ENCODE data around the gene SS18L1. TPM values are rescaled to one million over a fixed set of nuclear protein-coding genes. Genes with fewer than 3 reads are reported as not detected.

The SS18L1 gene
- total RNA-seq, 1 experiment from 2014 or later: 28.1 TPM

DNA sequence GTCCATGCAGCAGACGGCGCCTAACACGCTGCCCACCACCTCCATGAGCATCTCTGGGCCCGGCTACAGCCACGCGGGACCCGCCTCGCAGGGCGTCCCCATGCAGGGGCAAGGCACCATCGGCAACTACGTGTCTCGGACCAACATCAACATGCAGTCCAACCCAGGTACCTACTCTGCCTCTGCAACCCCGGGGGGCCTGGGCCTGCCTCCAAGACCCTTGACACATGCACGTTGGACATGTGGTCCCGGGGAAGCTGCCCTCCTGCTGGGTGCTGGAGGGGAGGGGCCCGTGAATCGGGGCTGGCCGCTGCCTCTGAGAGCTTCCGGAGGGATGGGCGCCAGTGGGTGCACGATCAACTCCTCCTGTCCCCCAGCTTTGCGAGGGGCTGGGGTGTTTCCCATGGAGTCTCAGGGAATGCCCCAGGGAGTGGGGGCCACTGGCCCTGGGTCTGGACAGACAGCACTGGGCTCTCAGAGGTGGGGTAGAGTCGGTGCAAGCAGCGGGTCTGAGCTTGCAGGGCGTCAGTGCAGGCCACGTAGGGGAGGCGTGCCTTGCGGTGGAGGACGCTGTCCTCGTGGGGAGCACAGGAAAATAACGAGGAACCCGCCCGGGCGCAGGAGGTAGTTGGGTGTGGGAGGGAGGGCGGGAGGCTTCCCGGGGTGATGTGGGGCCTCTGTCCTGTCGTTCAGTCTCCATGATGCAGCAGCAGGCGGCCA, 19.4 kb downstream of the SS18L1 start:
- no peak overlapping the region for H3K4me2 ChIP-seq (ENCODE audit: low read length)
- no peak overlapping the region for H3K27ac ChIP-seq (ENCODE audit: low read depth, low read length)
- RAD21 ChIA-PET (ENCODE audit: low non-redundant PET in 1 of 2, low total read pairs in 2 of 2, uncharacterized antibody in 2 of 2, unreplicated experiment in 2 of 2): no interaction called here
- no peak overlapping the region for H3K9ac ChIP-seq (ENCODE audit: low read length)
- H3K4me1 ChIP-seq (ENCODE audit: control insufficient read depth in 1 of 2, insufficient read depth in 2 of 2, low read length in 2 of 2): peaks cover 29 to 40% of the 10 kb centered on the region in 2 experiments
- intact Hi-C loops (cut with micrococcal nuclease): no loop called here
- TF ChIP-seq YY1 (IDR thresholded peaks at IDR 0.05; ENCODE audit: extremely low read depth, insufficient replicate concordance, low read depth, low read length) (no peak), ZNF274 (IDR thresholded peaks at IDR 0.05; ENCODE audit: low read depth, low read length) (no peak), TCF7L2 (IDR thresholded peaks at IDR 0.05; ENCODE audit: borderline replicate concordance, extremely low read depth, insufficient read depth, insufficient read length) (no peak), EZH2 (IDR thresholded peaks at IDR 0.05) (no peak), SIN3A (IDR thresholded peaks at IDR 0.05; ENCODE audit: low read depth) (no peak), CEBPB (IDR thresholded peaks at IDR 0.05; ENCODE audit: low read depth) (no peak), ELF1 (IDR thresholded peaks at IDR 0.05; ENCODE audit: borderline replicate concordance, low read depth) (no peak), RAD21 (IDR thresholded peaks at IDR 0.05; ENCODE audit: low read depth) (no peak), POLR2AphosphoS5 (IDR thresholded peaks at IDR 0.05; ENCODE audit: low read depth, low read length) (no peak), JUND (IDR thresholded peaks at IDR 0.05) (no peak)
- TF ChIP-seq, protein P1, sequence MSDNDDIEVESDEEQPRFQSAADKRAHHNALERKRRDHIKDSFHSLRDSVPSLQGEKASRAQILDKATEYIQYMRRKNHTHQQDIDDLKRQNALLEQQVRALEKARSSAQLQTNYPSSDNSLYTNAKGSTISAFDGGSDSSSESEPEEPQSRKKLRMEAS (IDR thresholded peaks at IDR 0.05): no peak
- no peaks in the 10 kb centered on the region for H3K9me2 ChIP-seq (ENCODE audit: insufficient read depth)
- DNase-seq (ENCODE audit: low read depth, low spot score): no peak
- CTCF ChIA-PET: no interaction called here
- no peaks in the 10 kb centered on the region for H3K9me3 ChIP-seq (ENCODE audit: control insufficient read depth in 1 of 2, insufficient read depth in 1 of 2, low read depth in 1 of 2, low read length in 2 of 2)
- no TSS peak for BruUV-seq (replicated peaks)
- H3K79me2 ChIP-seq (ENCODE audit: insufficient read depth, low read length): peaks cover 32% of the 10 kb centered on the region
- POLR2A ChIA-PET: no interaction called here
- peaks cover 3% of the 10 kb centered on the region; the same call in 1 of the 2 replicates for H4K20me1 ChIP-seq (ENCODE audit: insufficient read depth)
- H3K27me3 ChIP-seq (ENCODE audit: insufficient read depth, low read length): no peaks in the 10 kb centered on the region
- no peak overlapping the region for H2AFZ ChIP-seq (ENCODE audit: low read depth, low read length, poor library complexity, severe bottlenecking)
- no peak overlapping the region for H3K4me3 ChIP-seq (replicated peaks in 1 of 2; ENCODE audit: low read depth in 1 of 2, low read length in 2 of 2)
- ATAC-seq: no peak
- peaks cover 19 to 25% of the 10 kb centered on the region in 2 experiments; a peak in 3 of 4 replicates for H3K36me3 ChIP-seq (ENCODE audit: control insufficient read depth in 1 of 2, insufficient read depth in 2 of 2, low read length in 2 of 2)

Measured in HCT116 (cell line).